Measurements from ENCODE around the gene SRGAP2C.
"Not testable (repeated sequence)": the region's sequence is repeated elsewhere in the genome, so short reads cannot be mapped to it uniquely, and the experiment has no call there.

DNA sequence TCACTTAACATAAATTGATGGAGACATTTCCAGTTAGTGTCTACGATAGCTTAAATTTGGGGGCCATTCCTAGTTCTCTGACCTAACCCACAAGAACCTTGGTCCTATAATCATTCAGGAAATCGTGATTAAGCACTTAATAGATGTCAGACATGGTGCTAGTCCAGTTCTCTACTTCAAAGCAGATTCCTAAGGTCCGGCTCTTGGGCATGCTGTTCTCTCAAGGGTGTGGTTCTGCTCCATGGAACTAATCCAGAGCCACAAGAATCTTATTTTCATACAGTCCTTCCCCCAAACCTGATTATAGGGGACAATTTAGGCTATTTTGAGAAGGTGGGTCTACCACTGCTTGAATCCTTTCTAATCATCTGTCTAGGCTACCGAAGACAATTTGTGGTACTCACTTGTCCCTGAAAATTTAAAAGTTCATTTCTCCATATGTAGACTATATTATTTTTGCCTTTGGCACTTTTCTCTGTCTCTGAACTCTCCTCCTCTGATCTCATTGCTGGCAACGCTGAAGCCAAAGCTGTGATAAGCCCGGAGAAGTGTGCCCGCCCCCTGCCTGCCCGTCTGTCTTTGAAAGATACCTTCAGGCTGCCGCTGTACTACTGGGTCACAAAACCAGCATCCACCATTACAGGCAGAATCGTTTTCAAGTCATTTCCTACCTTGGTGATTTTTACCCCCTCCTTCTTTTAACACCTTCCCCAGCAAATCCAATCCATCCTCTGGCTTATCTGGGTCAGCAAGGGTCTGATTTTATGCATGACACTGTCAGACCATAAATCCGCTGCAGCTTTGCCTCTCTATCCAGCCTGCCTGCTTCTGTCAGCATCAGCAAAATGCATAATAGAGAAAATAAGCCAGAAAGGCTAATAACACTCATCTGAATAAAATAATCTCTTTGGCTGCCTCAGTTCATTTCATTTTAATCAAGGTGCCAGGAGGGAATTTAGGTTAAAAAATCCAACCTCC lies 133.0 kb downstream of the SRGAP2C start:
- not testable (repeated sequence) for TF ChIP-seq CTCF (IDR thresholded peaks at IDR 0.05; ENCODE audit: low read depth, low read length); POLR2A (IDR thresholded peaks at IDR 0.05; ENCODE audit: extremely low read depth, insufficient read length); MAX (IDR thresholded peaks at IDR 0.05; ENCODE audit: low read depth, low read length)

Data from NB4 (cell line).